Bronchial epithelial cell (primary cell): ENCODE results near the gene PGGHG. TPM values are rescaled to one million over a fixed set of nuclear protein-coding genes. Genes with fewer than 3 reads are reported as not detected.
A peak's percentile ranks its signal among the peaks of the same experiment; 100 is the strongest.

Experiments
- DNase-seq: peaks from one replicate; pipeline ENCODE4 v3.0.0-alpha.2; 2010; ENCODE audit warnings: low read depth
- FAIRE-seq: peaks from 2 replicates; lab custom pipeline; 2011; peaks lifted over from hg19 to GRCh38; lab: Jason Lieb, UNC
- H3K27me3 ChIP-seq: 2 replicates; pipeline ENCODE4 v1.5.1; 2011; ENCODE audit warnings: low read length; ENCODE audit not compliant: control insufficient read depth, insufficient read depth
- H3K36me3 ChIP-seq: 2 replicates; pipeline ENCODE4 v1.5.1; 2011; ENCODE audit warnings: low read length; ENCODE audit not compliant: control insufficient read depth, insufficient read depth
- H3K4me3 ChIP-seq: 2 replicates; pipeline ENCODE4 v1.5.1; 2011; ENCODE audit warnings: mild to moderate bottlenecking, low read depth, low read length, control low read depth
- total RNA-seq: library from RNA; depleted of rRNA; stranded (reverse); fragments of >200 nt; gene quantifications from 2 replicates; pipeline ENCODE4 v1.2.1, GENCODE V29; 2014
- TF ChIP-seq, protein P1 (sequence below): IDR thresholded peaks from 2 replicates; pipeline ENCODE4 v1.5.1; 2011; ENCODE audit warnings: mild to moderate bottlenecking, moderate library complexity, low read length, control low read depth, inconsistent platforms; ENCODE audit not compliant: insufficient read depth, severe bottlenecking

PGGHG gene
- total RNA-seq, 1 donor from 2014 or later, result 3.2 TPM

- H3K27me3 ChIP-seq, result peaks cover 14% of the 10 kb centered on the region
- DNase-seq, result no peak
- no peaks in the 10 kb centered on the region for H3K36me3 ChIP-seq
- no peak for FAIRE-seq
- no peak overlapping the region for H3K4me3 ChIP-seq
- TF ChIP-seq, protein P1, sequence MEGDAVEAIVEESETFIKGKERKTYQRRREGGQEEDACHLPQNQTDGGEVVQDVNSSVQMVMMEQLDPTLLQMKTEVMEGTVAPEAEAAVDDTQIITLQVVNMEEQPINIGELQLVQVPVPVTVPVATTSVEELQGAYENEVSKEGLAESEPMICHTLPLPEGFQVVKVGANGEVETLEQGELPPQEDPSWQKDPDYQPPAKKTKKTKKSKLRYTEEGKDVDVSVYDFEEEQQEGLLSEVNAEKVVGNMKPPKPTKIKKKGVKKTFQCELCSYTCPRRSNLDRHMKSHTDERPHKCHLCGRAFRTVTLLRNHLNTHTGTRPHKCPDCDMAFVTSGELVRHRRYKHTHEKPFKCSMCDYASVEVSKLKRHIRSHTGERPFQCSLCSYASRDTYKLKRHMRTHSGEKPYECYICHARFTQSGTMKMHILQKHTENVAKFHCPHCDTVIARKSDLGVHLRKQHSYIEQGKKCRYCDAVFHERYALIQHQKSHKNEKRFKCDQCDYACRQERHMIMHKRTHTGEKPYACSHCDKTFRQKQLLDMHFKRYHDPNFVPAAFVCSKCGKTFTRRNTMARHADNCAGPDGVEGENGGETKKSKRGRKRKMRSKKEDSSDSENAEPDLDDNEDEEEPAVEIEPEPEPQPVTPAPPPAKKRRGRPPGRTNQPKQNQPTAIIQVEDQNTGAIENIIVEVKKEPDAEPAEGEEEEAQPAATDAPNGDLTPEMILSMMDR, result no peak
These were observed 1.0 kb downstream of the PGGHG start for GRCh38 chr11:289712-290620.

- FAIRE-seq (no peak), DNase-seq (no peak)
- TF ChIP-seq, protein P1, result no peak
- H3K27me3 ChIP-seq, result peaks cover 14% of the 10 kb centered on the region
- H3K36me3 ChIP-seq, result no peaks in the 10 kb centered on the region
- H3K4me3 ChIP-seq, result no peak overlapping the region
These were observed 1.8 kb downstream of the PGGHG start for GRCh38 chr11:290621-291231.

- Histone ChIP-seq H3K4me3 (no peak overlapping the region), H3K27me3 (peaks cover 14% of the 10 kb centered on the region), H3K36me3 (no peaks in the 10 kb centered on the region)
- DNase-seq (no peak), FAIRE-seq (no peak)
- TF ChIP-seq, protein P1, result no peak
These were observed 2.6 kb downstream of the PGGHG start for GRCh38 chr11:291281-292210.

- FAIRE-seq, result peak; percentile 52
- Histone ChIP-seq H3K27me3 (peaks cover 11% of the 10 kb centered on the region), H3K4me3 (no peak overlapping the region), H3K36me3 (no peaks in the 10 kb centered on the region)
- DNase-seq, result no peak
- TF ChIP-seq, protein P1, result no peak
These were observed 3.5 kb downstream of the PGGHG start for GRCh38 chr11:292211-293121.
